HG02571 (cell line): ENCODE results near the gene CYP26C1.

Experiments
- ATAC-seq: cut with Tn5 transposase; IDR thresholded peaks from one replicate; pipeline ENCODE4 v1.9.1; 2021; ENCODE audit warnings: mild to moderate bottlenecking, moderate library complexity; ENCODE audit not compliant: unreplicated experiment

CYP26C1 gene

GRCh38 chr10:93063977-93064660, 3.5 kb downstream of the CYP26C1 start:
- ATAC-seq = no peak

DNA sequence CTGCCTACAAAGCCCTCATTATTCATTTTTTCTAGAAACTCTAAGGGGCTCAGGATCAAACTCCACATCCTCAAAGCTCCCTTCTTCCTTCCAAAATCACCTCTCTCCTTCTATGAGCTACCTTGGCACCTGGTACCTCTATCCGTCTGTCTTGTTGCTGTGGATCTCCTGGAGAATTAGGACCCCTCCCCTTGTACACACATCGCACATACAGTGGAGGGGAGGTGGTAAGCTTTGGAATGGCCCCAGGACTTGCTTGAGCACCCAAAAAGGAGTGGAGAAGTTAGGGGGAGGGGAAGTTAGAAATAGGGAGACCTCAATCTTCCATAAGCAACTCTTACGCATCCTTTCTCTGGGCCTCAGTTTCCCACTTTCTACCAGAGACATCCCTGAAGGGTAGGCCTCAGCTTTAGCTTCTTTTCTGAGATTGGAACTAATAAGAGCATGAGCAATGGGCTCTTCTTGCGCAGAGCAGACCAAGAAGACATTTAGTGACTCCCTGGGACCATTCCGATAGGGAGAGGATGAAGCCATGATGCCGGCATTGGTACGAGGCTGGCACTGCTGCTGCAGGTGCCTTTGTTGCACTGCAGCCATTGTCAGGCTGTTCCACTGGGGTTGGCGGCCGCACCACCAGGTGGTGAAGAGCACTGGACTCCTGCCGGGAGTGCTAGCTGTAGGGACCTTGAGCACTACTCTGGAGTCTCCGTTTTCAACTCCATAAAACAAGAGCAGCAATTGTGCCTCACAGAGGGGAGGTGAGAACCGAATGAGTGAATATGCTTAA, 4.5 kb downstream of the CYP26C1 start:
- no peak for ATAC-seq

DNA sequence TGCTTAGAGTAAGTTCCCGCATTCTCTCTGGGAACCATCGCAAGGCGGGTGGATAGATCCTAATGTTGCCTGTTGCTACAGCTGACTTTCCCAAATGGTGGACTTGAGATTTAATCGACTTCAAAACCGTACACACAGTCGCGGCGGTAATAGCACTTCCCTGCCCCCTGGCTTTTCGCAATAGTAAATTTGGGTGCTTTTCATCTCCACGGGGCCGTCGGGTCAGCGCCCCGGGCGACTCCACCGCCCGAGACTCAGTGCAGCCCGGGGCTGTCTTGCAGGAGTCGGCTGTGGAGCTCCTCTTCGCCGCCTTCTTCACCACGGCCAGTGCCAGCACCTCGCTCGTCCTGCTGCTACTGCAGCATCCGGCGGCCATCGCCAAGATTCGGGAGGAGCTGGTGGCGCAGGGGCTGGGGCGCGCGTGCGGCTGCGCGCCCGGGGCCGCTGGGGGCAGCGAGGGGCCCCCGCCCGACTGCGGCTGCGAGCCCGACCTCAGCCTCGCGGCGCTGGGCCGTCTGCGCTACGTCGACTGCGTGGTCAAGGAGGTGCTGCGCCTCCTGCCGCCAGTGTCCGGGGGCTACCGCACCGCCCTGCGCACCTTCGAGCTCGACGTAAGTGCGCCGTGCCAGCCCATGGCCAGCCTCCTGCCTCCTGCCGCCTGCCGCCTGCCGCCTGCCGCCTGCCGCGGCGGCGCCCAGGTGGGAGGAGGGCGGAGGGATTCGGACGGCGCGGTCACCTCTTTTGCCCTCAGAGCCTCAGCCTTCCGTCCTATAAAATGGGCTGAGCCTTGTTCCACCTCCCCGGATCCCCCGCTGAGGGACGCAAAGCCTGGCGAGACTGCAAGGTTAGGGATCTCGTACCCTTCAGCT, 5.3 kb downstream of the CYP26C1 start:
- ATAC-seq = no peak

DNA sequence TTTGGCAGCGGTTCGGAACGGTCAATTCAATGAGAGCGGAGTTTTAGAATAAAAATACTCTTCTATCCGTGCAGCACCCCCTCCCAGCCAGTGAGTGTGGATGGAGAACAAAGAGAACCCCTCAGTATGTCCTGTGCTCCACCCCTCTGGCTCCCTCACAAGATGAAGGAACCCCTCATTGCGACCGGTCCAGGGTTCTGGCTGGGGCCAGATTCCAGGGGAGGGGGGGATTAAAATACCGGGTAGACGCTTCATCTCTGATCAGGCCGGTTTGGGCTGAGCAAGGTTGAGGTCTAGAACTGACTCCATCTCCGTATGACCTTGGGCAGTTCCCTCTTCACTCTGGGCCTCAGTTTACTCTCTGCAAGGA, 5.9 kb downstream of the CYP26C1 start:
- ATAC-seq = no peak

DNA sequence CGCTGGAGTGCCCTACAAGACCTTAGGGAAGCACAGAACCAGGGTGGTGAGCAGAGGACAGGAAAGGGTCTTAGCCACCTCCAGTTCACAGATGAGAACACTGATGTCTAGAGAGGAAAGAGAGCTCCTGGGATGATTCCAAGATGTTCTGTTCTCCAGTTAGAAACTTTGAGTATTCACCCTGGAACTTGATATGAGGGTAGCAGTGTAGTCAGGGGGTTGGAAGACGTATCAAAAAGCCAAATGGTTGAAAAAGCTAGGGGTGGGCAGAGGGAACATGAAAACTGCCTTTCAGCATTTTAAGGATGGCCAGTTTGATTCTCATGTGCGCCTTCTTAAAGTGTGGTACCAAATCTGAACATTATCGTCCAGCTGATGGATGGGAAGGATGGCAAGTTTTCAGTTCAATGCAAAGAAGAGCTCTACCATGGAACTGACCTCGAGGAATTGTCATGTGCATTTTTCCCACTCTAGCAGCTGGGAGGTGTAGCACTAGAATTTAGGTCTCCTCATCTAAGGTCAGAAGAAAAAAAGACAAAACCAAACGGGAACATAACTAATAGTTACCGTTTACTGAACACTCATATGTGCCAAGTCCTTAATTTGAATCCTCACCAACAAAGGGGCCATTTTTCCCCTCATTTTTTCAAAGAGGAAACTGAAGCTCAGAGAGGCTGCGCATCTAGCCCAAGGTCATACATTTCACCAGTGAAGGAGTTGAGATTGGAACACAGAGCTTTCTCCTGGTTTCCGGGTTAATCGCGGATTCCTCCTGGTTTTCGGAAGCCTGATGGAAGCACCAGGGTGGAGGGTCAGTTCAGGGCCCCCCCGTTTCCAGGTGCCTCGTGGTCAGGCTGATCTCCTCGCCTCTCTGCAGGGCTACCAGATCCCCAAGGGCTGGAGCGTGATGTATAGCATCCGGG, 7.1 kb downstream of the CYP26C1 start:
- ATAC-seq = no peak

DNA sequence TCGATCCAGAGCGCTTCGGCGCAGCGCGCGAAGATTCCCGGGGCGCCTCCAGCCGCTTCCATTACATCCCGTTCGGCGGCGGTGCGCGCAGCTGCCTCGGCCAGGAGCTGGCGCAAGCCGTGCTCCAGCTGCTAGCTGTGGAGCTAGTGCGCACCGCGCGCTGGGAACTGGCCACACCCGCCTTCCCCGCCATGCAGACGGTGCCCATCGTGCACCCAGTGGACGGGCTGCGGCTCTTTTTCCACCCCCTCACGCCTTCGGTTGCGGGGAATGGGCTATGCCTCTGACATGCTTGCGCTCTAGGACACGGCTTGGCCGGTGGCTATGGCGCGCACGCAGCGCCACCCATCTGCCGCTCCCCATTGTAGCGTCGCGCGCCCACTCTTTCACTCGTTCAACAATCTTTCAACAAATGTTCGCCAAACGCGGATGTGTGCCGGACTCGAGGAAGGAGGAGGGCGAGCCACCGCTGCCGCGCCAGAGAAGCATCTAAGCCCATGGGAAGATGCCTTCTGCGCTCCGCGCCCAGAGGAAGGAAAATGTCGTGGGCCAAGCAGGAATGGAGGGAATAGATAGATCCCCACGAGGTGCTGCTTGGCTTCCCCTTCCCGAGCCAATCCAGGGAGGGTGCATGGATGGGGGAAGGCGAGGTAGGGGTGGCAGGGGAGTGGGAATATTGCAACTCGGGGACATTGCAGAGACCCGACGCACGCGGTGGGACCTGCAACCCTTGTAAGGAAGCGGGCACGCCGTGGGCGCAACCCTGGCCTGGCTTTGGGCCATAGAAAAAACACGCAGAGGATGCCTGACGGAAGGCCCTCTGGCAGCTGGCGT, 8.0 kb downstream of the CYP26C1 start:
- no peak for ATAC-seq

GRCh38 chr10:93069245-93069561, 8.6 kb downstream of the CYP26C1 start:
- ATAC-seq = no peak

DNA sequence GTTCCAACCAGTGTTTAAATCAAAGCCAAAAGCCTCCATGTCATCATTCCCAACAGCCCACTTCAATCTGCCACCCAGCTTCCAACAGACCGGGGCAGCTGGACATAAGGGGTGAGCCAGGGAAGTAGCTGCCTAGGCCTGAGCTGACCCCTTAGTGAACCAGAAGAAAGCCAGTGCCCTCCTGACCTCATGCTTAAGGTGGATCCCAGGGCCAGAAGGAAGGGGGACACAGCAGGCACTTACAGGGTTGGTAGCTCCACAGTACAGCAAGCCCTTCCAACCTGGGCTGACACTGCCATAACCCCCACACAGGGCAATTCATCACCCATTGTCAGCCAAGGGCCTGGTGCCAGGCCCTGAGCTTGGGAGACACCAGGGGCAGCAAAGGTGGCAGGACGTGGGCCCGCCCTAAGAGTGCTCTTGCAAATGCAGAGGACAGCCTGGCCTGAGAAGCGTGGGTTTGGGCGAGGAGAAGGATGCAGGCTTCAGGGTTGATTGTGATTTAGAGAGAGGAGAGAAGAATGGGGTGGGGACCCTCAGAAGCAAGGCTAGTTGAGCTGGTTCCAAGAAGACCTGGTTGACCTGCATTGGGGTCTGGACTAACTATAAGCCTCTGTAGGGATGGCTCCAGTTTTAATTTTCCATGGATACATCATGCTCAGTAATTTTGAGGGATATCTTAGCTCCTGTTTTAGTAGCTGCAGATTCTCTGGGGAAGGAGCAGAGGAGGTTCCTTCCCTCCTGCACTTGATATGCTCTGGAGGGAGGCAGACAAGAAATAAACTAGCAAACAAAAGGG, 10.0 kb downstream of the CYP26C1 start:
- ATAC-seq = no peak

DNA sequence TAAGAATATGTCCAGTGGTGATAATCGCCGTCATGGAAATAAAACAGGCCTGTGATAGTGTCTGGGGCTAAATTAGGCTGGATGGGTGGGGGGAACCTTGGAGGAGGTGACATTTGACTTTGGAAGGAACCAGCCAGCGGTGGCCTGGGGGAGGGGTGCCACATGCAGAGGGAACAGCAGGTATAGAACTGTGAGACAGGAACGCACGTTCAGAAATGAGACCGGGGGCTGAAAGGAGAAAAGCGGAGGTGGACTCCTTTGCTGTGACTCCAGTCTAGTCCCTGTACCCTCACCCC, 10.5 kb downstream of the CYP26C1 start:
- no peak for ATAC-seq

DNA sequence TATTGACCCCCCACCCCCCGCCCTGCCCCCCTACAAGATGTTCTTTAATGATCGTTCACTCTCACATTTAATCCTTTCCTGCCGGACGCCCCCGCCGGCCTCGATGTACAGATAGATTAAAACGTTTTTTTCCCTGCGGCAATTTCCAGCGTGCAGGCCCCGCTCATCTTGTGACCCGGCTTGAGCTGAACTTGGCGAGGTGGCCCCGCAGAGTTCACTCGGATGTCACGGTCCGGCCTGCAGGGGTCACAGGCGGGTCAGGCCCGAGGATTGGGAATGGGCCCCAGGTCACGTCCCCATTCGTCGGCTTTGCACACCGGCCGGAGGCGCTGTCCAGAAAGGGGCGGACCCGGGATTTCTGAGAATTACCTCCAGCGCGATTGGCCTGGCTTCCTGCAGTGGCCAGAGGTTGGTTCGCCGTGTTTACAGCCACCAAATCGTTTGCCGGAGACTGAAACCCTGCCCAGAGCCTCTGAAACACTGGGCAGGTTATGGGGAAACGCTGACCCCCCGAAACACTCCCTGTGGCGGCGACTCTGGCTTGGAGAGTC, 11.2 kb downstream of the CYP26C1 start:
- ATAC-seq = no peak

- no peak for ATAC-seq
Measured at GRCh38 chr10:93072225-93072712, 11.7 kb downstream of the CYP26C1 start.

- no peak for ATAC-seq
Measured at GRCh38 chr10:93072713-93073538, 12.3 kb downstream of the CYP26C1 start.

- no peak for ATAC-seq
Measured at GRCh38 chr10:93073539-93074146, 13.0 kb downstream of the CYP26C1 start, which contains the start of gene CYP26A1. CYP26A1 (plus strand) TSS chr10:93073893; CDS start chr10:93073935, 42 bp downstream.

- ATAC-seq = no peak
Measured at GRCh38 chr10:93074147-93074596, 13.6 kb downstream of the CYP26C1 start.

- no peak for ATAC-seq
Measured at GRCh38 chr10:93074597-93075368, 14.2 kb downstream of the CYP26C1 start.
